NOMO-1 treated with dmso at 0.1 percent for 144 hours (cell line): Measurements from ENCODE around the gene ANK3.

Experiments
- DNase-seq: peaks from one replicate; lab custom pipeline; 2025; ENCODE audit not compliant: unreplicated experiment; lab: John Stamatoyannopoulos, UW

The ANK3 gene

GRCh38 chr10:60286559-60286958 is 103.1 kb downstream of the ANK3 start:
- DNase-seq: no peak

GRCh38 chr10:60283397-60283796 is 106.3 kb downstream of the ANK3 start:
- no peak for DNase-seq

GRCh38 chr10:60282771-60283353 is 106.8 kb downstream of the ANK3 start:
- peak; percentile 82 for DNase-seq

DNA sequence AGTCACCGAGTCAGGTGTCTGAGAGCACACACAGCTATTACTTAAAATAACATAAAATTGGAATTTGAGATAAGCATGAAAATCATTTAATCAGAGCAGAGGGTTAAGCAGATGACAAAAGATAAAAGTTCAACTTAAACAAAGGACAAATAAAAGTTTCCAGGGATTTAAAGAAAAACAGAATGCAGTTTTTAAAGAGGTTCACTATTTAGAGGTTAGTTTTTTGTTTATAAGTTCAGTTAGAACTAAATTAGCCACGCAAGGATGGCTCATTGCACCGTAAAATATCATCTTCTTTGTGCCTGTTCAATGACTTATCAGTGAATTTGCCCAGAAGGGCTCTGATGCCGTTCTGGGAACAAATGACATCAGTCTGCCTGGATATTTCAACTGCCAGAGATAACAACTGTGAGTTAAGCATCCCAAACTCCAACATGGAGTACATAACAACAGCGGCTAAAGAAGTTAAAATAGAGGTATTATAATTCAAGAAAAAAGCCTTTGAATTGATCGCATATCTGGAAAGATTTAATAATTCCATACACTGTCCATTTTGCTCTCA is 107.8 kb downstream of the ANK3 start:
- DNase-seq: no peak

GRCh38 chr10:60281331-60281730 is 108.3 kb downstream of the ANK3 start:
- DNase-seq: no peak

DNA sequence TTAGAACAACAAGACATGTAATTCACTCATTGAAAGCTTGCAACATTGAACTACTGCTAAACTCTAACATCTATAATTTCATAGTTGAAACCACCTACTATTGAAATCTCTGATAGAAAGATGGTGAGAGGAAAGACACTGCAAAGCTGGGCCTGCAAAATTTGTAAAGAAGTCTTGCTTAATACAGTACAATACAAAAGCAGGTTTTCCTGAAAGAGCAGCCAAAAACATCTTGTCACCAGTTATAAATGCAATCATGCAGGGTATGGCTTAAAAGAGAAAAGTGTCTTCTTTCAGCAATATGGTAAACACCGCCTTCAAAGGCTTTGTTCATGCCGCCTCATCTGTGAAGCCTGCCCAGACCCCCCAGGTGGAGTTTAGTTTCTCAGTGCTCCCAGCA is 109.2 kb downstream of the ANK3 start:
- no peak for DNase-seq

GRCh38 chr10:60277656-60278055 is 112.0 kb downstream of the ANK3 start:
- no peak for DNase-seq

- no peak for DNase-seq
These were observed 113.4 kb downstream of the ANK3 start for GRCh38 chr10:60276232-60276631.

DNA sequence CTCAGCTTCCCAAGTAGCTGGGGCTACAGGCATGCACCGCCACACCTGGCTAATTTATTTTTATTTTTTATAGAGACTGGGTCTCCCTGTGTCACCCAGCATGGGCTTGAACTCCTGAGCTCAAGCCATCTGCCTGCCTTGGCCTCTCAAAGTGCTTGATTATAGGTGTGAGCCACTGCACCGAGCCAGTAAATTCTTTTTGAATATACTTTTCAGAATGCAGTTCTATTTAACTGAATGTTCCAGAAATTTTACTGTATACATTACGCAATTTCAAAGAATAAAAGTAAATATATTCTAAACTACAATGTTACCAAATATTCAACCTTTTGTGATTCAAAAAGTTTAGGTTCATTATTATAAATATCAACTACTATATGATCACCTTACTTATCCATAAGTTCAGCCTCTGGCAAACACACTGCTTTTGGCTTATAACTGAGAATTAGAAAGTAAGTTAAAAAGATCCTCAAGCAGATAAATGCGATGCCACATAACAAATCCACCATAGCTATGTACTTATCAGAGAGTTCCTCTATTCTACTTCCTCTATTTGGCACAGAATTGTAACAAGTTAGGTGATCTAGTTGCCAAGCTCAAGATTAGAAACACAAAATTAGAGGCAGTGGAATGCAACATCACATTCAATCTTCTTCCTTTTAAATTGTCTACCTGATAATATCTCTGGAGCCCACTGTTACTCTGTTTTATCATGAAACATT is 118.2 kb downstream of the ANK3 start:
- DNase-seq: peak; percentile 33

DNA sequence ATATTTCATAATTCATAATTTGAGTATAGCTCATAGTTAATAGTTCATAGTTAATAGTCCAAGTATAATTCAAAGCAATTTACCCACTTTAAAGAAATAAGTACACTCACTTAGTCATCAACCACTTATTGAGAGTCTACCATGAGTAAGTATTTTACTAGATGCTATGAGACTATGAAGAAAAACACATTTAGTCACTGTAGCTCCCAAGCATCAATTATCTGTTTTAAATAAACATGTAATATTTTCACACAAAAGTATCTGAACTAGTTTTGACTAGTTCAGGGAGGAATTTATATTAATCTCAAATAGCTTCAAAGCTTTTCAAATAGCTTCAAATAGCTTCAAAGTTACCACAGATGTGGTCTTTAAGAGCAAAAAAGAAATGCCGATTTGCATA is 119.2 kb downstream of the ANK3 start:
- no peak for DNase-seq

GRCh38 chr10:60267802-60268201 is 121.9 kb downstream of the ANK3 start:
- DNase-seq: no peak

GRCh38 chr10:60266513-60266912 is 123.2 kb downstream of the ANK3 start:
- no peak for DNase-seq

DNA sequence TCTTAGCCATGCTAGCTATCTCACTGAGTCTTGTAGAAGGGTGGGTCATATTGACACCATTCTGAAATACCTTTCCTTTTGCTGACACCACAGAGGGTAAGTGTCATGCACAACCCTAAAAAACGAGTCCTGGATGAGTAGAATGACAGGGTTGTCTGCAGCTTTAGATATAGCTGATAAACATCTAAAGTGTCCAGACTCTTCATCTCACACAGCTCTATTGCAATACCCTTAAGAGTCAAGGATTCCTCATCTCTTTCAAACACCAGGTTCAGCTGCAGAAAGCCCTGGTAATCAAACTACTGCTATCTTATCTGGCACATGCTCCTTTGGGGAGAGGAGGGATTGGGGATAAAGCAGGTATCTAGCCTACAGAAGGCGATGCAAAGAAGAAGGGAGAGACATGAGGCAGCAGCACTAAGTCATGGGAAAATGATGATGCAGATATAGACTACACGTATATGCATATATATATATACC is 127.0 kb downstream of the ANK3 start:
- no peak for DNase-seq

GRCh38 chr10:60260321-60260720 is 129.4 kb downstream of the ANK3 start:
- DNase-seq: no peak

DNA sequence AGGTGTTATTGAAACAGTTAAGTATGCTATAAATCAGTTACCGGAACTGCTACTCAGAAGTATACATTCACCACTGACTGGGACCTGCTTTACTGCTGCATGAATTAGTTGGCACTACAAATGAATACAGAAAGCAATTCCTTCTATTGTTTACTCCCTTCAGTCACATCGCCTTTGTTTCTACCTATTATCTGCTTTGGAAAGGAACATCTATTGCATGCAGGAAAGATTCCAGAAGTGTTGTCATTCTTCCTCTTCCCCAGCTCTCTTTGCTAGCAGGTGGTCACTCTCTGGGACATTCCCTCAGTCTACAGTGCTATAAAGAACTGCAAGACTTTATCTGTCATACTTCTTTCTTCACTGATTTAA is 131.3 kb downstream of the ANK3 start:
- DNase-seq: no peak

- no peak for DNase-seq
These were observed 131.8 kb downstream of the ANK3 start for GRCh38 chr10:60257767-60258428.

- DNase-seq: no peak
These were observed 134.9 kb downstream of the ANK3 start for GRCh38 chr10:60254776-60255175.

DNA sequence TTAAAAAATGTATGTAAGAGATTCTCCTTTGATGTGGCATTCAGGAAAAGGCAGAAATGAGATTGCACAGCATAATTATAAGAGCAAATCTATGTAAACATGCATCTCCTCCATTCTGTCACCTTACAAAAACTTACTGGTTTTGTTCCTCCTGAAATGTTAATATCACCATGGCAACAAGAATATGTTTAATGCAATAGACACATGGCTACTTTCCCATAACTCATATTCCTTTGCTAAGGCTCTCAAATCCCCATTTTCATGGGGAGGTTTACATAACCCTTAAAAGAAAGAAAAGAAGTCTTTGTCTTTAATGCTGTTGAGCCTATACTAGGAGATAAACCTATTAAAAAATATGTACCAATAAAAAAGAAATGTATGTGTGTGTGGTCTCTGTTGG is 136.2 kb downstream of the ANK3 start:
- no peak for DNase-seq

GRCh38 chr10:60252688-60253087 is 137.0 kb downstream of the ANK3 start:
- DNase-seq: no peak

- no peak for DNase-seq
These were observed 143.3 kb downstream of the ANK3 start for GRCh38 chr10:60246382-60246781.

DNA sequence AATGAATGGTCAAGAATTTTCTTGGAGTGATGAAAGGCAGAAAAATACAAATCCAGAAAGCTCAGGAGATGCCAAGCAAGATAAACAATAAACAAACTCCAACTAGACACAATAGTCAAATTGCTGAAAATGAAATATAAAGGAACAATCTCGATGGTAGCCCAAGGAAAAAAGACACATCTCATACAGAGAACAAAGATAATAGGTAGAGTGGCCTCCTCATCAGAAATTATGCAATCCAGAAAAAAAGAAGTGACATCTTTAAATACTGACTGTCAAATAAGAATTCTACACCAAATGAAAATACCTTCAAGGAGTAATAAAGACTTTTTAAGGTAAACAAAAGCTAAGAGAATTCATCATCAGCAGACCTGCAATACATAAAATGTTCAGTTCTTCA is 150.4 kb downstream of the ANK3 start:
- DNase-seq: no peak

GRCh38 chr10:60238759-60239100 is 150.9 kb downstream of the ANK3 start:
- no peak for DNase-seq
